H1 (cell line): ENCODE data around the gene PARD3. TPM values are rescaled to one million over a fixed set of nuclear protein-coding genes. Genes with fewer than 3 reads are reported as not detected.

ENCODE experiments used
- CTCF ChIA-PET: fragments of 300-600 bp; sonication (Branson Sonifier 250); formaldehyde crosslinking; loops from one replicate; lab custom pipeline; 2021; ENCODE audit not compliant: partially characterized antibody; lab: Charles Lee
- POLR2A ChIA-PET: fragments of 300-600 bp; sonication (Branson Sonifier 250); formaldehyde crosslinking; loops from one replicate; lab custom pipeline; 2021; ENCODE audit warnings: inconsistent platforms; ENCODE audit not compliant: partially characterized antibody; lab: Charles Lee
- DNase-seq, 2 experiments: peaks; one replicate each; pipeline versions ENCODE4 v3.0.0 to v3.0.0-alpha.2; 2010 to 2022; ENCODE audit warnings: low spot score in 2 of 2, low read depth in 1 of 2, mixed read lengths in 1 of 2
- FAIRE-seq: peaks from 2 replicates; lab custom pipeline; 2011; peaks lifted over from hg19 to GRCh38; lab: Jason Lieb, UNC
- H2AFZ ChIP-seq: 2 replicates; pipeline ENCODE4 v1.8.1; 2012; ENCODE audit warnings: low read length, inconsistent platforms
- H2AK5ac ChIP-seq: 2 replicates; pipeline ENCODE4 v1.6.1; 2013; ENCODE audit warnings: low read depth, low read length
- H2BK120ac ChIP-seq: replicated peaks from 2 replicates; pipeline ENCODE3; 2013; ENCODE audit warnings: low read depth, low read length, inconsistent platforms
- H2BK12ac ChIP-seq: 2 replicates; pipeline ENCODE4 v1.6.1; 2013; ENCODE audit warnings: low read depth, low read length
- H2BK15ac ChIP-seq: 2 replicates; pipeline ENCODE4 v1.6.1; 2013; ENCODE audit warnings: low read length
- H2BK20ac ChIP-seq: 2 replicates; pipeline ENCODE4 v1.6.1; 2013; ENCODE audit warnings: low read length
- H2BK5ac ChIP-seq: 2 replicates; pipeline ENCODE4 v1.6.1; 2013; ENCODE audit warnings: low read depth, low read length
- H3K14ac ChIP-seq: 2 replicates; pipeline ENCODE4 v1.6.1; 2013; ENCODE audit warnings: inconsistent platforms; ENCODE audit not compliant: insufficient read length
- H3K18ac ChIP-seq: 2 replicates; pipeline ENCODE4 v1.6.1; 2013; ENCODE audit warnings: low read length; ENCODE audit errors: extremely low read depth
- H3K23ac ChIP-seq: 2 replicates; pipeline ENCODE4 v1.6.1; 2013; ENCODE audit warnings: inconsistent platforms; ENCODE audit not compliant: insufficient read length
- H3K23me2 ChIP-seq: 2 replicates; pipeline ENCODE4 v1.6.1; 2013; ENCODE audit warnings: low read depth, low read length
- H3K27ac ChIP-seq: 2 replicates; pipeline ENCODE4 v1.6.1; 2011; ENCODE audit warnings: low read depth, low read length, inconsistent platforms
- H3K27me3 ChIP-seq, 4 experiments: replicated peaks in 1 of 4; 1 replicate in 1 of 4; 2 replicates in 3 of 4; pipeline versions ENCODE4 v1.6.1 to v1.8.1; 2011 to 2013; ENCODE audit warnings: low read length in 3 of 4, mild to moderate bottlenecking in 3 of 4, inconsistent platforms in 2 of 4, mixed read lengths in 2 of 4, moderate library complexity in 1 of 4; ENCODE audit not compliant: control insufficient read depth in 3 of 4, insufficient read depth in 3 of 4; ENCODE audit errors: extremely low read depth in 1 of 4
- H3K36me3 ChIP-seq, 4 experiments: 2 replicates each; pipeline versions ENCODE4 v1.6.1 to v1.8.1; 2011 to 2013; ENCODE audit warnings: mild to moderate bottlenecking in 4 of 4, low read length in 3 of 4, moderate library complexity in 2 of 4, control low read depth in 1 of 4, inconsistent platforms in 1 of 4; ENCODE audit not compliant: insufficient read depth in 4 of 4, control insufficient read depth in 2 of 4
- H3K4ac ChIP-seq: replicated peaks from 2 replicates; pipeline ENCODE3; 2013; ENCODE audit warnings: low read length, low read depth, mixed read lengths, inconsistent platforms; ENCODE audit not compliant: insufficient read length
- H3K4me1 ChIP-seq, 4 experiments: replicated peaks in 1 of 4; 1 replicate in 1 of 4; 2 replicates in 3 of 4; pipeline versions ENCODE4 v1.6.1 to v1.8.1; 2011 to 2013; ENCODE audit warnings: low read length in 3 of 4, inconsistent platforms in 2 of 4, mixed read lengths in 1 of 4; ENCODE audit not compliant: insufficient read depth in 4 of 4, control insufficient read depth in 3 of 4
- H3K4me2 ChIP-seq, 2 experiments: 2 replicates each; pipeline versions ENCODE4 v1.6.1 to v1.8.1; 2011 to 2013; ENCODE audit warnings: low read depth in 2 of 2, low read length in 2 of 2, control low read depth in 1 of 2, inconsistent platforms in 1 of 2, mild to moderate bottlenecking in 1 of 2; ENCODE audit not compliant: insufficient read depth in 1 of 2
- H3K4me3 ChIP-seq, 4 experiments: fragments of 200-600, 300-600 bp in 1 of 4; sonication (generic), shearing (Covaris generic), sonication (Bioruptor Twin) in 1 of 4; 2 replicates each; pipeline versions ENCODE4 v1.5.1 to v1.8.1; 2011 to 2016; ENCODE audit warnings: low read length in 4 of 4, low read depth in 3 of 4, control low read depth in 2 of 4, inconsistent platforms in 2 of 4, mild to moderate bottlenecking in 2 of 4, mixed read lengths in 1 of 4, moderate library complexity in 1 of 4; ENCODE audit not compliant: insufficient read depth in 2 of 4; ENCODE audit errors: extremely low read depth in 1 of 4
- H3K56ac ChIP-seq: replicated peaks from 2 replicates; pipeline ENCODE3; 2013; ENCODE audit warnings: low read depth, mild to moderate bottlenecking, mixed read lengths, low read length, inconsistent platforms; ENCODE audit not compliant: insufficient read length
- H3K79me1 ChIP-seq: 2 replicates; pipeline ENCODE4 v1.6.1; 2013; ENCODE audit warnings: low read depth, low read length, control low read depth
- H3K79me2 ChIP-seq, 2 experiments: 2 replicates each; pipeline versions ENCODE4 v1.6.1 to v1.8.1; 2012 to 2013; ENCODE audit warnings: low read length in 2 of 2, mild to moderate bottlenecking in 2 of 2, inconsistent platforms in 1 of 2; ENCODE audit not compliant: insufficient read depth in 2 of 2, control insufficient read depth in 1 of 2
- H3K9ac ChIP-seq, 4 experiments: replicated peaks in 1 of 4; 1 replicate in 1 of 4; 2 replicates in 3 of 4; pipeline versions ENCODE4 v1.6.1 to v1.8.1; 2011 to 2013; ENCODE audit warnings: low read depth in 3 of 4, low read length in 3 of 4, control low read depth in 2 of 4, mild to moderate bottlenecking in 2 of 4, moderate library complexity in 2 of 4, inconsistent platforms in 1 of 4; ENCODE audit errors: extremely low read depth in 1 of 4
- H3K9me3 ChIP-seq, 2 experiments: 2 replicates each; pipeline versions ENCODE4 v1.6.1 to v1.8.1; 2012 to 2013; ENCODE audit warnings: mild to moderate bottlenecking in 2 of 2, moderate library complexity in 2 of 2, control low read depth in 1 of 2, inconsistent platforms in 1 of 2, low read depth in 1 of 2, low read length in 1 of 2, mixed read lengths in 1 of 2; ENCODE audit not compliant: insufficient read depth in 2 of 2
- H4K20me1 ChIP-seq, 2 experiments: replicated peaks in 1 of 2; 2 replicates each; pipeline versions ENCODE3 to v1.8.1; 2011 to 2013; ENCODE audit warnings: inconsistent platforms in 2 of 2, low read length in 2 of 2, mild to moderate bottlenecking in 1 of 2; ENCODE audit not compliant: insufficient read depth in 2 of 2, control insufficient read depth in 1 of 2
- H4K5ac ChIP-seq: 2 replicates; pipeline ENCODE4 v1.6.1; 2013; ENCODE audit warnings: low read length, low read depth, mixed read lengths, inconsistent platforms; ENCODE audit not compliant: insufficient read length
- H4K8ac ChIP-seq: 2 replicates; pipeline ENCODE4 v1.8.0; 2013; ENCODE audit warnings: mild to moderate bottlenecking, moderate library complexity, low read length, inconsistent platforms; ENCODE audit not compliant: insufficient read depth; ENCODE audit errors: extremely low read depth
- H4K91ac ChIP-seq: replicated peaks from 2 replicates; pipeline ENCODE3; 2013; ENCODE audit warnings: low read length, mixed read lengths, inconsistent platforms; ENCODE audit not compliant: insufficient read length
- BACH1 ChIP-seq: IDR thresholded peaks from 2 replicates; pipeline ENCODE4 v1.6.1; 2012; ENCODE audit warnings: low read length, improper control_type of control experiment
- CTCF ChIP-seq, 3 experiments: IDR thresholded peaks; 1 replicate in 2 of 3; 2 replicates in 1 of 3; pipeline versions ENCODE4 v1.5.1 to v1.6.1; 2011; ENCODE audit warnings: low read length in 3 of 3, mild to moderate bottlenecking in 3 of 3, inconsistent platforms in 2 of 3, low read depth in 1 of 3, moderate library complexity in 1 of 3; ENCODE audit not compliant: insufficient read depth in 1 of 3; ENCODE audit errors: control extremely low read depth in 1 of 3
- HDAC2 ChIP-seq, 2 experiments: fragments of 300-600 bp in 1 of 2; sonication (generic) in 1 of 2; IDR thresholded peaks; 2 replicates each; pipeline ENCODE4 v1.6.1; 2011 to 2012; ENCODE audit warnings: low read depth in 2 of 2, low read length in 2 of 2, mild to moderate bottlenecking in 2 of 2, moderate library complexity in 2 of 2, borderline replicate concordance in 1 of 2, inconsistent platforms in 1 of 2
- RBBP5 ChIP-seq: IDR thresholded peaks from 2 replicates; pipeline ENCODE4 v1.7.1; 2012; ENCODE audit warnings: low read depth, mild to moderate bottlenecking, inconsistent platforms, low read length, moderate library complexity, borderline replicate concordance
- TEAD4 ChIP-seq: IDR thresholded peaks from 2 replicates; pipeline ENCODE4 v1.6.1; 2012; ENCODE audit warnings: low read depth, low read length, inconsistent platforms, mixed read lengths
- ZNF274 ChIP-seq: IDR thresholded peaks from 2 replicates; pipeline ENCODE4 v1.7.0; 2012; ENCODE audit warnings: low read length, borderline replicate concordance; ENCODE audit errors: extremely low read depth
- WGBS, 2 experiments: shearing (Covaris generic) in 1 of 2; methylation state at CpG; one replicate each; pipeline versions ENCODE4 v1.1.6 to v1.1.7; 2013 to 2015; ENCODE audit warnings: low lambda C conversion rate in 2 of 2, mixed read lengths in 2 of 2, inconsistent platforms in 1 of 2, low coverage in 1 of 2, missing lambda C conversion rate in 1 of 2; ENCODE audit not compliant: insufficient replicate concordance in 2 of 2, insufficient coverage in 1 of 2, insufficient read length in 1 of 2; ENCODE audit errors: extremely low coverage in 1 of 2, missing lambda C conversion rate in 1 of 2; 5-methylcytosine and 5-hydroxymethylcytosine counted together
- polyA plus RNA-seq, 7 experiments: library from polyadenylated mRNA; depleted of rRNA in 3 of 7; stranded (reverse) in 5 of 7; unstranded in 2 of 7; fragments of >200 nt in 5 of 7; fragments of 200-250 nt in 2 of 7; gene quantifications; 1 replicate in 5 of 7; 2 replicates in 1 of 7; 4 replicates in 1 of 7; pipeline versions ENCODE4 v1.2.1 to v1.2.3, GENCODE V29; 2011 to 2013; ENCODE audit warnings: missing spikeins in 2 of 7, mixed read lengths in 2 of 7
- total RNA-seq: library from RNA; stranded (reverse); fragmentation: NEBNext Ultra II Directional; extraction: Animal tissue kit (Norgen Biotek cat#: 25700); gene quantifications from 2 replicates; pipeline ENCODE4 v1.2.1, GENCODE V29; 2021

The PARD3 gene
- total and polyA plus RNA-seq, 2 of the 8 experiments (the other 6 are each of a cell fraction or from before 2014, with no cell fraction given): 19.7 to 49.1 TPM

DNA sequence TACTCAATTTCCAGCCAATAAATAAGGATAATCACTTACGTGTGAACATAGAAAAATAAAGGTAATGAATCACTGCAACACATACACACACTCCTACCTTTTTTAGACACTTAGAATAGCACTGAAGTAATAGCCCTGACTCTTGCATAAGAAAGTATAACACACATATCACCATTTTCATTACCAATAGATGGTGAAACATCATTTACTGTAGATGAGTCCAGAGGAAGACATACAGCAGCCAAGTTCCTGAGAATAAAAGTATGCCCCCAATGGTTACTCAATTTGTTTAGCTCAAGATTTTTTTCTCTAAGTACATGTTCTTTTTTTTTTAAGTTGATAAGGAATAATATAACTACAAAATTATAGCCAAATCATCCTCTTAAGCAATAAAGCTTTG, 316.3 kb downstream of the PARD3 start:
- Histone ChIP-seq H2BK12ac (no peak overlapping the region), H2BK15ac (no peak overlapping the region), H3K23me2 (no peaks in the 10 kb centered on the region), H2BK20ac (no peak overlapping the region), H3K36me3 (no peaks in the 10 kb centered on the region), H3K56ac (no peak overlapping the region), H2AK5ac (no peak overlapping the region), H3K4ac (no peak overlapping the region), H2BK120ac (no peak overlapping the region), H4K20me1 (peaks cover 0 to 3% of the 10 kb centered on the region in 2 experiments), H3K4me3 (no peak overlapping the region), H3K18ac (no peak overlapping the region), H4K91ac (no peak overlapping the region), H2BK5ac (no peak overlapping the region), H3K27me3 (no peaks in the 10 kb centered on the region), H3K27ac (no peak overlapping the region), H3K14ac (no peak overlapping the region), H3K79me2 (peaks cover 0 to 9% of the 10 kb centered on the region in 2 experiments; a peak in 1 of 4 replicates), H3K9ac (no peak overlapping the region), H4K8ac (no peak overlapping the region), H3K9me3 (no peaks in the 10 kb centered on the region), H3K4me2 (no peak overlapping the region), H3K4me1 (peaks cover 0 to 3% (median 0%) of the 10 kb centered on the region in 4 experiments; a peak in 1 of 7 replicates), H3K23ac (no peak overlapping the region), H3K79me1 (no peaks in the 10 kb centered on the region), H4K5ac (no peak overlapping the region), H2AFZ (no peak overlapping the region)
- FAIRE-seq: no peak
- WGBS, 2 experiments: 95% methylated on average over 1 of the region's 1 CpG; no CpG with 5 or more reads in 1 of the 2 experiments
- no peak for DNase-seq
- TF ChIP-seq BACH1 (no peak), HDAC2 (IDR thresholded peaks at IDR 0.05; ENCODE audit: borderline replicate concordance in 1 of 2, low read depth in 2 of 2, low read length in 2 of 2) (no peak), ZNF274 (no peak), TEAD4 (no peak), RBBP5 (no peak), CTCF (IDR thresholded peaks at IDR 0.05; ENCODE audit: control extremely low read depth in 1 of 3, insufficient read depth in 1 of 3, low read depth in 1 of 3, low read length in 3 of 3) (no peak)
- CTCF ChIA-PET: no interaction called here
- POLR2A ChIA-PET: no interaction called here
